Effector CD8-positive, alpha-beta T cell (primary cell): ENCODE results near the gene MAPK4.

Experiments
- DNase-seq: peaks from one replicate; lab custom pipeline; 2025; lab: John Stamatoyannopoulos, UW

MAPK4 gene

GRCh38 chr18:50653402-50654093, 93.7 kb downstream of the MAPK4 start:
- no peak for DNase-seq

- DNase-seq, result no peak
Measured at GRCh38 chr18:50654211-50654610, 94.3 kb downstream of the MAPK4 start.

- no peak for DNase-seq
Measured at GRCh38 chr18:50654658-50655550, 95.0 kb downstream of the MAPK4 start.

- DNase-seq, result no peak
Measured at GRCh38 chr18:50656396-50656795, 96.5 kb downstream of the MAPK4 start.

DNA sequence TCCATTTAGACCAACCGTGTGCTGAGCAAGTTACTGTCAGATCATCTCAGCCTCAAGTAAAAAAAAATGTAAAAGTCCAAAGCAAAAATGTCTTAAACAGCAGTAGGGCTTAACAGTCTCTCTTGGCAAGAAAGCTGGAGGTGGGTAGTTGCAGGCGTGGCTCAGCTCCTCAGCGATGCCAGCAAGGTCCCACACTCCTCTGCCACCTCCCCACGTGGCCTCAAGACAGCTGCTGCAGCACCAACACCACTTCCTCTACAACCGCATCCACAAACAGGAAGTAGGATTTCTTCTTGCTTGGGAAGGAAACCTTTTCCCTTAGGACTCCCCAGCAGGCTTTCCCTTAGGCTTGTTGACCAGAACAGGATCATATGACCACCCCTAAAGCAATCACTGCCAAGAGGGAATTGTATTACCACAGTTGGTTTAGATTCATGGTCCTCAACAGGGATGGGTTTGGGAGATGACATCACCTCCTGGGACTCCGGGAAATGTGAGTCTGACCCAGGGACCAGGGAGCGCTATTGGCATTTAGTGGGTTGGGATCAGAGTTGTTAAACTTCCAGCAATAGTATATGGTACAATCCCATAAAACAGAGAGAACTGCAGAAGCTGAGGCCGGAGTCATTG, 97.1 kb downstream of the MAPK4 start:
- no peak for DNase-seq

DNA sequence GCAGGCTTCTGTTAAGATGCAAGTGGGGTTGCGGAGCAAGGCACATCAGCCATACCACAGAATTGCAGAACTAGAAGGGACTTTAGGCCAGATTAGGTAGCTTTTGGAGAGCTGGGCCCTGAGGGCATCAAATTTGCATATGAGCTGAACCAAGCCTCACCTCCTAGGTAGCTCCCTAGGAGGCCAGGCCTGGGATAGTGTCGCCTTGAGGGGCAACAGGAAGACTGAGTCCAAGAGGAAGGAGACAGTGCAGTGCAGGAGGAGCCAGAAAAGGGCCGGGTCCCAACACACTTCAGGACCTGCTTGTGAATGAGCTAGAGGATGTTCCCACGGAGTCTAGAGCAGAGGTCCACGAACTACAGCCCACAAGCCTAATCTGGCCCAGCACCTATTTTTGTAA, 98.7 kb downstream of the MAPK4 start:
- DNase-seq, result no peak

- no peak for DNase-seq
Measured at GRCh38 chr18:50659091-50660003, 99.5 kb downstream of the MAPK4 start.

GRCh38 chr18:50661013-50661412, 101.1 kb downstream of the MAPK4 start:
- DNase-seq, result no peak

GRCh38 chr18:50662177-50662576, 102.3 kb downstream of the MAPK4 start:
- no peak for DNase-seq

DNA sequence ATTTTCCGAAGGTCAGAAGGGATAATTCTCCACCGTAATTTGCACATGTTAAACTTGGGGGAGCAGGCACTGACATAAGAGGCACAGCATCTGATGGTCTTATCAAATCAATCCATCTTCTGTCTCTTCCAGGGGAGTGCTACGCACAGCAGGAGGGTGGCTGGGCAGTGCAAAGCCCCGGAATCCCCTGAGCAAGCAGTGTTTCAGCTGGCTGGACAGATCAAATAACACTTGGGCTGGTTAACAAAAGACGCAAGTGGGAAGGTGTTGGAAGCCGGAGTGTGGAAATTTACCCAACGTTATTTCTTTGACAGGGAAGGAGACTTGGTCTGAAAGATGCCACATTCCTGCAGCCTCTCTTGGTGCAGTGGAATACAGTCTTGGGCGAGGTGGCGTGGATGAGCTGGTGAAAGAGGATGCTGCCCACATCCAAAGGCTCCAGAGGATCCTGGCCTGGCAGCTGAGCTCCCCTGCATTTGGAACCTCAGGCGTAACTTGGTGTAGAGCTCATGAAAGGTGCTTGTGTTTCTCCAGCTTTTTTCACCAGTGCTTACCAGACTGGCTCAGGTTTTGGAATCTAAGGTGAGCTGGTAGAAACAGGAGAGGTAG, 103.0 kb downstream of the MAPK4 start:
- no peak for DNase-seq

GRCh38 chr18:50663626-50664441, 103.9 kb downstream of the MAPK4 start:
- no peak for DNase-seq

DNA sequence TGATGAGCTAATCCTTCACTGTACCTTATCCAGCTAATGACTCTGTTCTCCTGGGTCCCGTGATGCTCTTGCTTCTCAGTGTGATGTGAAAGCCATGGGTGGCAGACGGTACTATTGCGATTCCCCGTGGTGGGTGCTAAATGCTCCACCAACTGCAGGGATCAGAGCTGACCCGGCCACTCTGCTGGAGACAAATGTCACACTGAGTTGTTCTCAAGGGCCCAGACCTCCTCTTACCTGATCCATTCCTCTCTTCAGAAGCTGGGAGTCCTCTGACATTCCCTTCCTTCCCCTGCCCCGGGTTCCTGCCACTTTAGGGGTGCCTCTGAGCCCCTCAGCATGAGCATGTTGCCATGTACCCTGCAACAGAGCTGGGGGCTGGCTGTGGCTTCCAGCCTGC, 105.1 kb downstream of the MAPK4 start:
- no peak for DNase-seq

DNA sequence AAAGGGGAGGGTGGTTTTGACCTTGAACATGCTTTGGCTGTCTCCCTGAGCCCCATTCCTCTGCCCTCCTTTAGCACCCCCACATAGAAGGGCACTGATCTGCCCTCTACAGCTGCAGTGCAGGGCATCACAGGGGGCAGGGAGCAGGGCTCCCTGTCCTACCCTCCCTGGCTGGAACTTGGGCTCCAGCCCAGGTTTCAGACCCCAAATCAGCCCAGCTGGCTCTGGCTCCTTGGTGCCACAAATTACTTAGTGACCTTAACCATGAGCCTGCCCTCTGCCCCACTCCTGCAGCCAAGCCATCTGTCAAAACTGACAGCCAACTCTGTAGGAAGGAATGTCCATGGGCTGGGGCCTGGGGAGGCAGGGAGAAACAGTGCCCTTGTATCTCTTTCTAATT, 105.6 kb downstream of the MAPK4 start:
- DNase-seq, result no peak

DNA sequence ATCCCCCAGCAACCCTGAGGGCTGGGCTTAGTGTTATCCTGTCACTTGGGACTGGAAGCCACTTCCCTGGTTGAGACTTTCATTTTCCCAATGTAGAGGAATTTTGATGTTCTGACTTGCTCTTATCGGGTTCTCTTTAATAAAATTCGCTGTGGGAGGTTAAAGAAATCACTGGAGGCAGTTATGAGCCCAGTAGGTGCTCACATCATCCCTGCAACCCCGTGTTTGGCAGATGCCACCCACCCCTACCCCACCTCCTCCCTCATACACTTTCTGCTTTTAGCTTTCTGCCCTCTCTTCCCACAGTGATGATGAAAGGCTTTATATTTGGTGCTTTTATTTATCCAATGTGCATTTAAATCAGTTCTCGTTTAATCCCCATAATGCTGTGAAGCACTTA, 106.6 kb downstream of the MAPK4 start:
- no peak for DNase-seq

DNA sequence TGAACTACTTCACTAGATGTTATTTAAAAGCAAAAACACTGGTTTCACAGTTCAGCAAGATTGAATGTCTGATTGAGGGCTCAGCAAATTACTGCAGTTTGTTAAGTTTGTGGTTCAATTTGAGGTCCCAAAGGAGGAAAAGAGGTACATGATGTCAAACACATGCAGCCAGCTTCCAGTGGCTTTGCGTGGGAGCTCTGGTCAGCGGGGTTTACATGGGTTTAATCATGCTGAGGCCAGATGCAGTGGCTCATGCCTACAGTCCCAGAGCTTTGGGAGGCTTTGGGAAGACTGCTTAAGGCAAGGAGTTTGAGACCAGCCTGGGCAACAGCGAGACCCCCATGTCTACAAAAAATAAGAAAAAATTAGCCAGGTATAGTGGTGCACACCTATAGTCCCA, 111.5 kb downstream of the MAPK4 start:
- no peak for DNase-seq

GRCh38 chr18:50674307-50674980, 114.6 kb downstream of the MAPK4 start:
- DNase-seq, result no peak

DNA sequence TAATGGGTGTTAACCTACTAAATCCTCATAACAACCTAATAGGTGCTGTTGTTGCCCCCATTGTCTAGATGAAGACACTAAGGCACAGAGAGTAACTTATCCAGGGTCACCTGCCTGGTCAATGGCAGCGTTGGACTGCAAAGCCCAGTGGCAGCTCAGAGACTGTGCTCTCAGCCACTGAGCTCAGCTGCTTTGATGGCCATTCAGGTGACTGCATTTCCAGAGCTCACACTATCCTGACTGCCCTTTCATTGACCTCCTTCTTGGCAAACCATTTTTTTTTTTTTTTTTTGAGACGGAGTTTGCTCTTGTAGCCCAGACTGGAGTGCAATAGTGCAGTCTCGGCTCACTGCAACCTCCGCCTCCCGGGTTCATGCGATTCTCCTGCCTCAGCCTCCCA, 115.2 kb downstream of the MAPK4 start:
- no peak for DNase-seq

DNA sequence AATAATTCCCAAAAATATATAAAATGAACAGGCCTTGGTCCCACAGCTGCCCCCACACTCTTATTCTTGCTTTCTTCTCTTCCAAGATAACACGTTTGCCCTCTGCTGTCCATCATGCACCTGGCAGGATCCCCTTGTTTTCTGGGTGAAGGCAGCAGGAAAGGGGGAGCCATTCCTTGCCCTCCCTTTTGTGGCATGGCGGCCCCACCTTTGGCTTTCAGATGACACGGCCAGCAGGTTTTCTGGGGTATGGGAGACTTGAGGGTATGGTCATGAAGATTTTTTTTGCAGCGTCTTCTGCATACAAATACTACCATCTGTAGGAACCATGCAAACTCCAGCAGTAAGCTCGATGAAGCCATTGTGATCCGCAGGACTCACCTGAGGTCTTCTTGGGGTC, 118.8 kb downstream of the MAPK4 start:
- DNase-seq, result no peak

- DNase-seq, result no peak
Measured at GRCh38 chr18:50679056-50679455, 119.2 kb downstream of the MAPK4 start.

GRCh38 chr18:50679656-50680055, 119.8 kb downstream of the MAPK4 start:
- no peak for DNase-seq
